ENCODE results near the gene TMX1.

Gene TMX1

GRCh38 chr14:51239813-51240803 lies at the start of gene TMX1:
TMX1 (plus strand) TSS chr14:51240247; CDS start chr14:51240293, 46 bp downstream.
- Histone ChIP-seq H3K9me3 (ENCODE audit: low read length) (peaks cover 1% of the 10 kb centered on the region), H3K4me3 (ENCODE audit: low read length) (peak within 1 kb of the TSS; percentile 85), H2AFZ (ENCODE audit: low read depth, low read length) (peak within 1 kb of the TSS; percentile 88), H3K36me3 (ENCODE audit: insufficient read depth, low read length) (peaks cover 14% of the 10 kb centered on the region), H3K4me1 (ENCODE audit: insufficient read depth, low read length) (peaks cover 31% of the 10 kb centered on the region), H3K27me3 (ENCODE audit: insufficient read depth, low read length) (no peaks in the 10 kb centered on the region)

- no peaks in the 10 kb centered on the region for H3K9me3 ChIP-seq (ENCODE audit: low read length)
- peaks cover 4% of the 10 kb centered on the region for H3K4me1 ChIP-seq (ENCODE audit: insufficient read depth, low read length)
- no peaks in the 10 kb centered on the region for H3K36me3 ChIP-seq (ENCODE audit: insufficient read depth, low read length)
- no peak overlapping the region for H3K4me3 ChIP-seq (ENCODE audit: low read length)
- H3K27me3 ChIP-seq (ENCODE audit: insufficient read depth, low read length) = no peaks in the 10 kb centered on the region
- H2AFZ ChIP-seq (ENCODE audit: low read depth, low read length) = no peak overlapping the region
These were observed 38.2 kb upstream of the TMX1 start for GRCh38 chr14:51201890-51202289.

- peaks cover 4% of the 10 kb centered on the region for H3K4me1 ChIP-seq (ENCODE audit: insufficient read depth, low read length)
- H3K9me3 ChIP-seq (ENCODE audit: low read length) = no peaks in the 10 kb centered on the region
- H3K4me3 ChIP-seq (ENCODE audit: low read length) = no peak overlapping the region
- no peaks in the 10 kb centered on the region for H3K36me3 ChIP-seq (ENCODE audit: insufficient read depth, low read length)
- no peaks in the 10 kb centered on the region for H3K27me3 ChIP-seq (ENCODE audit: insufficient read depth, low read length)
- H2AFZ ChIP-seq (ENCODE audit: low read depth, low read length) = no peak overlapping the region
These were observed 37.0 kb upstream of the TMX1 start for GRCh38 chr14:51202914-51203665.

GRCh38 chr14:51203881-51204280 lies 36.2 kb upstream of the TMX1 start:
- Histone ChIP-seq H3K27me3 (ENCODE audit: insufficient read depth, low read length) (no peaks in the 10 kb centered on the region), H3K4me3 (ENCODE audit: low read length) (no peak overlapping the region), H3K36me3 (ENCODE audit: insufficient read depth, low read length) (no peaks in the 10 kb centered on the region), H2AFZ (ENCODE audit: low read depth, low read length) (no peak overlapping the region), H3K9me3 (ENCODE audit: low read length) (no peaks in the 10 kb centered on the region), H3K4me1 (ENCODE audit: insufficient read depth, low read length) (peaks cover 4% of the 10 kb centered on the region)

- no peaks in the 10 kb centered on the region for H3K9me3 ChIP-seq (ENCODE audit: low read length)
- peaks cover 4% of the 10 kb centered on the region for H3K4me1 ChIP-seq (ENCODE audit: insufficient read depth, low read length)
- no peaks in the 10 kb centered on the region for H3K36me3 ChIP-seq (ENCODE audit: insufficient read depth, low read length)
- H2AFZ ChIP-seq (ENCODE audit: low read depth, low read length) = no peak overlapping the region
- no peaks in the 10 kb centered on the region for H3K27me3 ChIP-seq (ENCODE audit: insufficient read depth, low read length)
- H3K4me3 ChIP-seq (ENCODE audit: low read length) = no peak overlapping the region
These were observed 34.6 kb upstream of the TMX1 start for GRCh38 chr14:51205486-51205885.

- H3K4me1 ChIP-seq (ENCODE audit: insufficient read depth, low read length) = peaks cover 4% of the 10 kb centered on the region
- H3K9me3 ChIP-seq (ENCODE audit: low read length) = no peaks in the 10 kb centered on the region
- no peak overlapping the region for H3K4me3 ChIP-seq (ENCODE audit: low read length)
- H3K36me3 ChIP-seq (ENCODE audit: insufficient read depth, low read length) = no peaks in the 10 kb centered on the region
- no peak overlapping the region for H2AFZ ChIP-seq (ENCODE audit: low read depth, low read length)
- no peaks in the 10 kb centered on the region for H3K27me3 ChIP-seq (ENCODE audit: insufficient read depth, low read length)
These were observed 33.6 kb upstream of the TMX1 start for GRCh38 chr14:51206462-51206861.

- Histone ChIP-seq H3K4me1 (ENCODE audit: insufficient read depth, low read length) (no peaks in the 10 kb centered on the region), H3K4me3 (ENCODE audit: low read length) (no peak overlapping the region), H3K27me3 (ENCODE audit: insufficient read depth, low read length) (no peaks in the 10 kb centered on the region), H3K36me3 (ENCODE audit: insufficient read depth, low read length) (no peaks in the 10 kb centered on the region), H3K9me3 (ENCODE audit: low read length) (no peaks in the 10 kb centered on the region), H2AFZ (ENCODE audit: low read depth, low read length) (no peak overlapping the region)
These were observed 32.4 kb upstream of the TMX1 start for GRCh38 chr14:51207621-51208020.

- Histone ChIP-seq H3K36me3 (ENCODE audit: insufficient read depth, low read length) (no peaks in the 10 kb centered on the region), H3K4me3 (ENCODE audit: low read length) (no peak overlapping the region), H3K27me3 (ENCODE audit: insufficient read depth, low read length) (no peaks in the 10 kb centered on the region), H3K9me3 (ENCODE audit: low read length) (no peaks in the 10 kb centered on the region), H2AFZ (ENCODE audit: low read depth, low read length) (no peak overlapping the region), H3K4me1 (ENCODE audit: insufficient read depth, low read length) (no peaks in the 10 kb centered on the region)
These were observed 31.1 kb upstream of the TMX1 start for GRCh38 chr14:51208982-51209381.

- Histone ChIP-seq H2AFZ (ENCODE audit: low read depth, low read length) (no peak overlapping the region), H3K4me1 (ENCODE audit: insufficient read depth, low read length) (no peaks in the 10 kb centered on the region), H3K36me3 (ENCODE audit: insufficient read depth, low read length) (no peaks in the 10 kb centered on the region), H3K27me3 (ENCODE audit: insufficient read depth, low read length) (no peaks in the 10 kb centered on the region), H3K9me3 (ENCODE audit: low read length) (no peaks in the 10 kb centered on the region), H3K4me3 (ENCODE audit: low read length) (no peak overlapping the region)
These were observed 30.6 kb upstream of the TMX1 start for GRCh38 chr14:51209457-51209856.

GRCh38 chr14:51210594-51210993 lies 29.5 kb upstream of the TMX1 start:
- Histone ChIP-seq H3K4me1 (ENCODE audit: insufficient read depth, low read length) (no peaks in the 10 kb centered on the region), H2AFZ (ENCODE audit: low read depth, low read length) (no peak overlapping the region), H3K36me3 (ENCODE audit: insufficient read depth, low read length) (no peaks in the 10 kb centered on the region)

GRCh38 chr14:51211149-51211548 lies 28.9 kb upstream of the TMX1 start:
- Histone ChIP-seq H3K9me3 (ENCODE audit: low read length) (no peaks in the 10 kb centered on the region), H2AFZ (ENCODE audit: low read depth, low read length) (no peak overlapping the region), H3K4me3 (ENCODE audit: low read length) (no peak overlapping the region), H3K27me3 (ENCODE audit: insufficient read depth, low read length) (no peaks in the 10 kb centered on the region), H3K4me1 (ENCODE audit: insufficient read depth, low read length) (no peaks in the 10 kb centered on the region), H3K36me3 (ENCODE audit: insufficient read depth, low read length) (no peaks in the 10 kb centered on the region)

More at GRCh38 chr14:51210594-51210993, 29.5 kb upstream of the TMX1 start:
- Histone ChIP-seq H3K9me3 (ENCODE audit: low read length) (no peaks in the 10 kb centered on the region), H3K27me3 (ENCODE audit: insufficient read depth, low read length) (no peaks in the 10 kb centered on the region), H3K4me3 (ENCODE audit: low read length) (no peak overlapping the region)

GRCh38 chr14:51216602-51217001 lies 23.4 kb upstream of the TMX1 start:
- Histone ChIP-seq H3K9me3 (ENCODE audit: low read length) (no peaks in the 10 kb centered on the region), H3K4me3 (ENCODE audit: low read length) (no peak overlapping the region), H3K27me3 (ENCODE audit: insufficient read depth, low read length) (no peaks in the 10 kb centered on the region), H3K4me1 (ENCODE audit: insufficient read depth, low read length) (no peaks in the 10 kb centered on the region), H3K36me3 (ENCODE audit: insufficient read depth, low read length) (no peaks in the 10 kb centered on the region), H2AFZ (ENCODE audit: low read depth, low read length) (no peak overlapping the region)

All from neuron (in vitro differentiated cells).